ENCODE data around the gene COPG2.

The COPG2 gene

DNA sequence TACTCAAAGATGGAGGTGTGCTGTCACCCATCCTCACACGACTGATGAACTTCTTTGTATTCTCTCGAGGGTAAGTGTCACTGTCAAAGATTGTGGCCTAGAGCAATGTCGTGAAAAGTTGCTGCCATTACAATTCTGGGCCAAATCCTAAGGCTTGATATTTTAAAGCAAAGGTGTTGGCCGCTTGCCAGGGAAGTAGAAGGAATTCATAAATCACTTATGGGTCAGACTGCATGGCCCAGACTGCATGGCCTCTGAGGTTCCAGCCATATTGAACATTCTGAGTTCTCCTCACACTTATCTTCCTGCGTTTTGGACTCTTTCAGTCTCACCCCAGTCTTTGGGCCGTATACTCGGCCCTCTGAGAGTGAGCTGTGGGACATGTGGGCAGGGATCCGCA lies 168.1 kb downstream of the COPG2 start:
- DNase-seq (ENCODE audit: low read depth in 2 of 2), result no peak

DNA sequence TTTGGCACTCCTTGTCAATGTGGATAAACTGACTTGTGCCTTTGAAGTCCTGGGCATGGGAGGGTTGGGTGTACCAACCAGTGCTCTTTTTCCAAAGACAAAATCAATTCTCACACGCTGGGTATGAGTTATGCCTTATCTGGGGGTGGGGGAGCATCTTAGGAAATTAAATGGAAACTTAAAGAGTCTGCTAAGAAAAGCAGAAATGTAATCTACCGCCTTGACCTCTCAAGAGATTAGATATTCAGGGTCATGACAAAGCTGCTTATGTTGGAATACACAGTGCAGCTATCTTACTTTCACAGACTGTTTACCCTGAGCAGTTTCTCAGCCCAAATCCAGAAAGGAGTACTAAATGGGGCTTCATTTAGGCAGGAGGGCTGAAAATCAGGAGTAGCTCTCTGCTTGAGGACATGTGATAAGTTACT lies 174.1 kb downstream of the COPG2 start:
- DNase-seq (ENCODE audit: low read depth in 2 of 2), result no peak

DNA sequence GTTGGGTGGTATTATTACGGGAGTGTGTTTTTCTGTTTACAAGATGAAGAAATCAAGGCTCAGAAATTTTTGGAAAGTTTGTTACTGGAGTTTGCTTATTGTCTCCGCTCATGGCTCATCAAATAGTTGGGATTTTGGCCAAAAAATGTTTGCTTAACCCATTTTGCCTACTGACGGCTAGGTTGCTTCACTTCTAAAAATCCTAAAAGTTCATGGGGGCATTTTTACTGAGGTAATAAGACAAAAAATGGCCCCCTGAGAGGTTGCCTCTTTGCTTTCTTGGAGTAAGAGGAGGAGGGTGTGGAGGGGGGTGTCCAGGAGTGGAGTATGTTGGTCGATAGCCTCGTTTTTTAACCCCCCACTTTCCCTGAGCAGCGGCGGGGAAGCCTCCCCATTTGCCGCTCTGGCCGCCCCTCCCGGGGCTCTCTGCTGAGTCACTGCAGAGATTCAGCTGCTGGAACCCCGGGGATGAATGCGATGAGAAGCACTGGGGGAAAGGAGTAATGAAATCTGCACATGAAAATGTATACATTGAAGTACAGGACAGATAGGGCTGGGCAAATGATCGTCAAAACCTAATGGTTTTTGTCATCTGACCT lies 175.2 kb downstream of the COPG2 start:
- DNase-seq (ENCODE audit: low read depth in 2 of 2), result no peak

DNA sequence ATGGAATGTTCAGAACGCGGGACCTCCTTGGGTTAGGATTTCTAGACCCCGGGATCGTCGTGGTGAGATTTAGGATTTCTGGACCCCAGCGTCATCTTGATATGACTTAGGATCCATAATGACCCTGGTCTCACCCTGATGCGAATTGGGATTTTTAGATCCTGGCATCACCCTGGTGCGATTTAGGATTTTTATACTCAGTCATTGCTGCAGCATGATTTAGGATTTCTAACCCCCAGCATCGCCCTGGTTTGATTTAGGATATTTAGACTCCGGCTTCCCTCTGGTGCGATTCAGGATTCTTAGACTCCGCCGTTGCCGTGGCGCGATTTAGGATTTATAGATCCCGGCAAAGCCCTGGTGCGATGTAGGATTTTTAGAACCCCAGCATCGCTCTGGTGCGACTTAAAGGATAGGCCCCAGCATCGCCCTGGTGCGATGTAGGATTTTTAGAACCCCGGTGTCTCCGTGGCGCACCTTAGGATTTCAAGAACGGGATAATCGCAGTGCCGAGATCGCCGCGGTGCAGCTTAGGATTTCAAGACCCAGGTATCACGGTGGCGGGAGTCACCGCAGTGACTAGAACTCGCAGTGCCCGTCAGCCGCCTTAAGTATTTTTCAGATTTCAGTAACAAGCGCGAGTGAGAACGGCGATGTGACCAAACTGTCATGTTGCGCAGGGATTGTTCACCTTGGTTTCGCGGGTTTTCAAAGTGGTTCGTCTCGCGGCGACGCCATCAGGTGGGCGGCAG lies 175.8 kb downstream of the COPG2 start:
- DNase-seq (ENCODE audit: low read depth in 2 of 2), result no peak

DNA sequence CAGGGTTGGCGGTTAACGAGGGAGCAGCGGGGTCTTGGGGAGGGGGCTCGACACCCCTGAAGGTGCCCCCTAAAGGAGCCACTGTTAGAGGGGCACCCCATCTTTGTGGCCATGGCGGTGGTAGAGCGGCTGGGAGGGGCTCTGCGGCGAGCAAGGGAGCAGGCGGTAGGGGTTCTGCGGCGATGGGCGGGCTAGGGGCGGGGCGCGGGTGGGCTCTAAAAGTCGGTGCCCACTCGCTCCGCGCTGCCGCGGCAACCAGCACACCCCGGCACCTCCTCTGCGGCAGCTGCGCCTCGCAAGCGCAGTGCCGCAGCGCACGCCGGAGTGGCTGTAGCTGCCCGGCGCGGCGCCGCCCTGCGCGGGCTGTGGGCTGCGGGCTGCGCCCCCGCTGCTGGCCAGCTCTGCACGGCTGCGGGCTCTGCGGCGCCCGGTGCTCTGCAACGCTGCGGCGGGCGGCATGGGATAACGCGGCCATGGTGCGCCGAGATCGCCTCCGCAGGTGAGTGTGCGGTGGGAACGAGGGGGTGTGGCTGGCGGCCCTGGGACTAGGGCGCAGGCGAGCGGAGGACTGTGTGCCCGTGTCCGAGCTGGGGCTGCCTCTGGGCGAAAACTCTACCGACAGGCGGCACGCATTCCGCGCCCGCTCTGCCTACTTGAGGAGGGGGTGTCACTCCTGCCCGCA lies 176.6 kb downstream of the COPG2 start, which contains the start of gene MEST:
Gene MEST, plus strand, starts transcription at position 245 of the 682 bp plus-strand sequence. Its CDS starts 229 bp downstream, at position 474.
- no peak for DNase-seq (ENCODE audit: low read depth in 2 of 2)

DNA sequence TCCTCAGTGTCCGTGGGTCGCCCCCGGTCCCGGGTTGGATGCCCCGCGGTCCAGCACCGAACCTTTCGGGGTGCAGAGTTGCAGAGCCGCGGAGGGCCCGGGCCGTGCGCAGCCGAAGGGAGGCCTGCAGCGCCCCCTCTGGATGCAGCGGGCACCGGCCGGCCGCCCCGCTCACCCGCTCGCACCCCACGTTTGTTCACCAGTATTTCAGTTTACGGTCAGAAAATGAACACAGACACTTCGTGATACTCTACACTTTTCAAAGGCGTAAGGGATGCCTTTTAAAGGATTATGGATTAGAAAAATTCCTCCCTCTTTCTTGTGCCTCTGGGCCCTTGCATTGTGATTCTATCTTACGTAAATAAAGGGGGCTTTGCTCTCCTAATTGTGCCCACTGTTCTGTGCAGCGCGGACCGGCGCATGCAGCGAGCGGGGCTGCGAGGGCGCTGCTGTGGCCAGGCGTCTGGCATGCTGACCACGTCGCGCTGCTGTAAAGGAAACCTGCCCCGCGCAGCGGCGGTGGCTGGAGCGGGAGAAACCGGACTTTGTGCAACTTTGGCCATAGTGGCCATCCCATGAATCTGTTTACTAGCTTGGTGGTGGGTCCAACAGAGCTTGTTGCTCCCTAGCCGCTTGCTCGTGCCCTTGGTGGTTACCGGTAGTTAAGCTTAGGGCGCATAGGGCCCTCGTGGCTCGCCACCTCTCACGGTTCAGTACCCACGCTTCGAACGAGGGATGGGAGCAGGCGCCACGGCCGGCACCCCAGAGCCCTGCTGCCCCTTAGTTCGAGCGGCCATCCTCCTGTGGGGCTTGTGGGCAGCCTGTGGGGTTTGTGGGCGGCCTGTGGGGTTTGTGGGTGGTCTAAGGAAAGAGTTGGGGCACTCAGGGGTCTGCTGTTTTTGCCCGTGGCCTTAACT lies 177.4 kb downstream of the COPG2 start:
- DNase-seq (ENCODE audit: low read depth in 2 of 2), result no peak

DNA sequence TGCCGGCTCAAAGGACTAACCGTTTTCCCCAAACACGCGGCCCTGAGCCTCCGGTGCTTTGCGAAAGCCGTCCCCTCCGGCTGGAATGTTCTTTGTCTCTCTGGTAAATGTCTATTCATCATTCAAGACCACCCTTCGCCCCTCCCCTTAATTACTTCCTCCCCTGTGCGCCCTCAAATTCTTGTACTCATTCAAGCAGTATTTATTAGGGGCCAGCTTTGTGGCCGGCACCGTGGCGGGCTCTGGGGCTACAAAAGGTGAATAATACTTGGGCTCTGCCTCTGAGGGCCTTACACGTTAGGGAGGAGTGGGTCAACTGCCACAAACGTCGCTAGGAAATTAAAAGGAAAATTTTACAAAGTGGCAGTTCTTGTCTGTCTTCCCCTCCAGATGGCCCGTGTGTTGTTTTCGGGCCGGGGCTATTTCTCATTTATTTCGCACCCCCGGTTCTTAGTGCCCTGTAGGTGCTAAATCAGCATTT lies 178.2 kb downstream of the COPG2 start:
- DNase-seq (ENCODE audit: low read depth in 2 of 2), result no peak

DNA sequence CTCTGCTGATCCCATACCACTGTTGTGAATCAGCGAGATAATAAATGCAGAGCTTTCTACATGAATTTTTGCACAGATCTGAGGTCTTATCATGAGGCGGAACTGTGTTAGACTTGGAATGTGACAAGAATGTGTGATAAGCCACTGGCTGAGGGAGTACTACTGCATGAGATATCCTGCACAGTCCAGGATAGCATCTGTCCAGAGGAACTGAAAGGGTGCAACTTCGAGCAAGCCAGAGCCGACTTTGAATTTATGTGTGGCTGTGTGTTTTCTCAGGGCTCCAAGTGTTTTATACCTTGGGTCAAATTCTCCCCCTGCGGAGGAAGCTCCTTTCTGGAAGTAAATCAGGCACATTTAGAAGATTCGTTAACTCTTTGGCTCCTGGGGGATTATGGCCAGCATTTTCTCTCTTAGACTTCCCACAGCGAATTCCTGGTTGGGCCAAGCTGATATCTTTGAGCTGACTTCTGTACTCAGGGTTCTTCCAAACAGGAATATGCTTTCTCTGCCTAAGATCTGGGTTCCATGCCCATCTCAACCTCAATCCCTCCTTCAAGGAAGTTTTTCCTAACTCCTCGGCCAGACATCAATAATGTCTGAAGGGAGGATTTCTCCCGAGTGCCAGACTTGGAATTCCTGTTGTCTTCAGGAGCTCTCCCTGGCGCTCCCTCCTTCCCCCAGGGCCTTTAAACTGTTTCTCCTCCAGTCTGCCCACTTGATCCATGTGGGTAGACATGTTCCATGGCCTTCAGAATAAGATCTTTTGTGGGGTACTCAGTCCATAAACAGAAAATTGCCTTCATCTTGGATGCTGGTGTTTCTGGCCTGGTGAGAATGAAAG lies 179.2 kb downstream of the COPG2 start:
- DNase-seq (ENCODE audit: low read depth in 2 of 2), result peak; percentile 68 to 72

DNA sequence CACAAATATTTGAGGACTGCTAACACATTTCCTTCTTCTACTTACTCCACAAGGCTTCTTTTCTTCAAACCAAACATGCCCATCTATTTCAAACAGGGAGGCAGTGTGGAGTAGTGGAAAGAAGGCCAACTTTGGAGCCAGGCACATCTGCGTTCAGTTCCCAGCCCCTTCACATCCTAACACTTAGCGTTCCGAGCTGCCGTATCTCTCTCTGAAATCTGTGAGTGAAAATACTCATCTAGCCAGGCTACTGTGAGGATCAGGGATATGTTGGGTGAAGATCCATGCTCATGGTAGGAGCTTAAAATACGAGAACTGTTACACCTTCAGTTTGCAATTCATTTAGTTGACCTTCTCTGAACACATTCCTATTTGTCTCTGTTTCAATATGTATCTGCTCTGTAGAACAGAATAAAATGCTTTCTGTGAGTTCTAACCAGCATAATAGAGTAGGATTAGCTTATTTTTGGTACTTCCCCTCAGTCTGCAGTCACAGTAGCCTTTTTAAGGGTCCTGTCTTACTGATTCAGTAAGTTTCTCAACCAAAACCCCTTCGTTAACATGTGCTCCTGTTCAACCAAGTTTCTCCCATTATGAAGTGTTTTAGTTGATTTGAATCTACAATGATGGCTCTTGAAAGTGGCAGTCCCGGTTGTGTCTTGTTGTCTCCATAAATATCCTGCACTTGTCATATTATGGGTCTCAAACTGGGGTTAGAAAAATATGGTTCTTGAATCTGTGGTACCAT lies 180.0 kb downstream of the COPG2 start:
- no peak for DNase-seq (ENCODE audit: low read depth in 2 of 2)

DNA sequence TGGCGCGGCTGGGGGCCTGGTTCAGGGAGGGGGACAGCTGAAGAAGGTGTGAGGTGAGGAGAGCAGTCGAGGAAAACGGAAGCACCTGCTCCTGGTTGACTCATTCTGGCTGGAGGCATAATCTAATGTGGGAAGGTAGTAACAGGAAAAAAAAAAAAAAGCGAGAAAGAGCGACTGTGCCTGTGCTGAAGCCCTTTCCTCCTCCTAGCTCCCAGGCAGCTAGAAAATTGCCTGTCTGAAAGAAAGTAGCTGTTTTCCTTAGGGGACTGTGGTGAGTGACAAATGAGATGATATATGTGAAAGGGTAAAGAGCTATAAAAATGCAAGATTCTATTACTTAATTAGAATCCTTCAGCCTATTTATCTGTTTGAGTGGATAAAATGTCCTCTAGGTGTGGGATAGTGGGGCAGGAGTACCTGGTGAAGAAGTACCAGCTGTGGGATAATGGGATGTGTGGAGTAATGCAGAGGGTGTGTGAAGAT lies 181.6 kb downstream of the COPG2 start:
- DNase-seq (ENCODE audit: low read depth in 2 of 2), result no peak

DNA sequence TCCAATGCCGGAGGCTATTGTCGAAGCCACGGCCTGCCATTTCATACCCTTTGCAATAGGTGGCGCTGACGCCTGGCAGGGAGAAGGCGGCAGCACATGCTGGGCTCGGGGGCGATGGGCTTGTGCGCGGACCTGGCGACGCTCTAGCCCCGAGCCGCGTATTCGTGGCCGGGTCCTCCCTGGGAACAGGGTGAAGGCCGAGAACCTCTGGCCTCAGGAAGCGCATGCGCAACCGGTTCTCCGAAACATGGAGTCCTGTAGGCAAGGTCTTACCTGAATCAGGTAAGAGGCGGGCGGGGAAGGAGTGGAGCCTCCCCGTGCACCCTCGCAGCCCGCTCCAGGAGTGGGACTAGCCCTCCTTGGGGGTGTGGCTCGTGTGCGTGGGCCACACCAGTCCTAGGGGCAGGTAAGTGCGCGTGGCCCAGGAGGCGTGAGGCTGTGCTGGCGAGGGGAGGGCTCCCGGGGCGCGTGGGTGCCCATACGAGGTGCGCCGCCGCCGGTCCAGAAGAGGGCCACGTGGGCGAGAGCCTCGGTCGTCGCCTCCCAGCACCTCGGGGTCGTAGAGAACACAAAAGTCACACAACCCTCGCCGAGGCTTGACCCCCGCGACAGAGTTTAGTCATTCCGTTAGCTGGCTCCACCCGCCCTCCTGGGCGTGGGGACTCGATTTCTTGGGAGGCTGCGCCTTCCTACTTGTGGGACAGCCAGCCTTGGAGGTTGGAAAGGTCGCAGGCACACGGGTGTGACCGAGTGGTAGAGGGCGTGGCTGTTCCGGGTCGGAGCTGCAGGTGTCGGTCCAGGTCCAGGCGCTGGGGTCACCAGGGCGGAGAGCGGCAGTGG lies 182.2 kb downstream of the COPG2 start:
- DNase-seq (ENCODE audit: low read depth in 2 of 2), result no peak

DNA sequence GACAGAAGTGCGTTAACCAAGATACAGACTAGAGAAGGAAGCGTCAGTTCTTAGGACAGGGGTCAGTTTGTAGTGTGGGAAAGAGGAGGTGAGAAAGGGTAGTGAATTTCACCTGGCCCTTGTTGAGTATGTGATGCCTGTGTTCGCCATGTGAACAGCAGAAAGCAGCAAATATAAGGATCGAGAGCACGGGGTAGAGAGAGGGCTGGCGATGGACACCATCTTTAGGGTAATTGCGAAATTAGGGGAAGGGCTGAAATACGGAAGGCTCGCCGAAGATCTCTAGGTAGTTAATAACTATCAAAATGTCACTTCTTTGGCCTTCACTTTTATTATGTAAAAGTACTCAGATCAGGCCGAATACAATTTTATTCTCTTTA lies 182.8 kb downstream of the COPG2 start:
- DNase-seq (ENCODE audit: low read depth in 2 of 2), result no peak

DNA sequence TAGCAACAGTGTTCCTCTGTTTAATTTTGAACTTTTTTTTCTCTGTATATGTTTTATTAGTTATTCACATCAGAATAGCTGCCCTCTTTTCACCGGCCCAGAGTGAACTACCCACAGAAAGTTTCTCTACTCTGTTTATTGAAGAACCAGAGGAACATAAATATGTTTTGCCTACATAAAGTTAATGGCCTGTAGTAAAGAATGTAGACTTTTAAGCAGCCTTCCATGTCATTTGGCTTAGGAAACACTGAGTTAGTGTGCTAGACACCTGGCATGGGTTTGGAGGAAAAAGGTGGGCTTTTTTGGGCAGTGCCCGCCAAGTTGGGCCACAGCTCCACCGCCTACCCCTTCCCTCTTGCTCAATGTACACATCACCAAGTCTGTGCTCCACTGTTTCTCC lies 185.5 kb downstream of the COPG2 start:
- no peak for DNase-seq (ENCODE audit: low read depth in 2 of 2)

DNA sequence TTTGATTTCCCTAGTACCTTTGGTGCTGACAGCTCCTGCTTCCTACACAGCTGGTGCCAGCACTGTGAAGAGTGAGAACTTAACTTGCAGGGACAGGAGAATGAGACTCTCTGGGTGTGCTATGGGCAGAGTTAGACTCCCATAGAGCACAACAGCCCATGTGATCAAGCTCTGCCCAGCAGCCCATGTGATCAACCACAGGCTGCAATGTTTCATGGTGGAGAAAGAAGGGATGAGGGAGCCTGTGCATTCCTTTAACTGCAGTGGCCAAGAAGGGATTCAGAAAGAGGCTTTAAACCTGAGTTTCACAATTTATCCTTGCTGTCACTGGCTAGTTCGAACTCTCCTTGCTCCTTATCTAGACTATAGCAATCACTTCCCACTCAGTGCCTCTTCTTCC lies 186.7 kb downstream of the COPG2 start:
- no peak for DNase-seq (ENCODE audit: low read depth in 2 of 2)

DNA sequence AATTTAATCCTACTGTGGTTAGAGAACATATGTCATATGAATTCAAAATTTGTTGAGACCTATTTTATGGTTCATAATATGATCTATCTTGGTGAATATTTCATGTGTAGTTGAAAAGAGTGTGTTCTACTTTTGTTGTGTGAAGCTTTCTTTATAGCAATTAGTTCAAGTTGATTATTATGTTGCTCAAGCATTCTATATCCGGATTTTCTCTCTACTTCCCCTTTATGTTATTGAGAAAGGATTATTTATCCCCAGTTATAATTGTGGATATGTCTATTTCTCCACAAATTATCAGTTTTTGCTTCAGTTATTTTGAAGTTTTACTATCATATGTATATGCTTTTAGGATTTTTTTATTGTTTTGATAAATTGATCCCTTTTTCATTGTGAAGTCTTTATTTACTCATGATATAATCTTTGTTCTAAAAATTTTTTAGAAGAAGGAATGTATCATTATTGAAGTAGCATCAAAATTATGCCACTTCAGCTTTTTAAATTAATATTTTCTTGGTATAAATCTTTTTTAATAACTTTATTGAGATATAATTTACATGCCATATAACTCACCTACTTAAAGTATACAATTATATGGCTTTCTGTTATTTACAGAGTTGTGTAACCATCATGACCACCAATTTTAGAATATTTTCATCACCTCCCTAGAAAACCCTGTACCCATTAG lies 188.7 kb downstream of the COPG2 start:
- DNase-seq (ENCODE audit: low read depth in 2 of 2), result no peak

DNA sequence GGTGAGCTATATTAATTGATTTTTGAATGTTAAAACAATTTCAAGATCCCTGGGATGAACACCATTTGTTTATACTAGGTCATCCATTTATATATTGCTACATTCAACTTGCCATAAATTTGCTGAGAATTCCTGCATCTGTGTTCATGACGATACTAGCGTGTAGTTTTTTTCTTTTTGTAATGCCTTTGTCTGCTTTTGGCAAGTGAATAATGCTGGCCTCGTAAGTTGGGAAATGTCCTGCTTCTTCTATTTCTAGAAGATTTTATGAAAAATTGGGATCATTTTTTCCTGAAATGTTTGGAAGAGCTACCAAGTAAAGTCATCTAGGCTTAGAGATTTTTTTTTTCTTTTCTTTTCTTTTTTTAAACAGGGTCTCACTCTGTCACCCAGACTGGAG lies 189.6 kb downstream of the COPG2 start:
- DNase-seq (ENCODE audit: low read depth in 2 of 2), result no peak

DNA sequence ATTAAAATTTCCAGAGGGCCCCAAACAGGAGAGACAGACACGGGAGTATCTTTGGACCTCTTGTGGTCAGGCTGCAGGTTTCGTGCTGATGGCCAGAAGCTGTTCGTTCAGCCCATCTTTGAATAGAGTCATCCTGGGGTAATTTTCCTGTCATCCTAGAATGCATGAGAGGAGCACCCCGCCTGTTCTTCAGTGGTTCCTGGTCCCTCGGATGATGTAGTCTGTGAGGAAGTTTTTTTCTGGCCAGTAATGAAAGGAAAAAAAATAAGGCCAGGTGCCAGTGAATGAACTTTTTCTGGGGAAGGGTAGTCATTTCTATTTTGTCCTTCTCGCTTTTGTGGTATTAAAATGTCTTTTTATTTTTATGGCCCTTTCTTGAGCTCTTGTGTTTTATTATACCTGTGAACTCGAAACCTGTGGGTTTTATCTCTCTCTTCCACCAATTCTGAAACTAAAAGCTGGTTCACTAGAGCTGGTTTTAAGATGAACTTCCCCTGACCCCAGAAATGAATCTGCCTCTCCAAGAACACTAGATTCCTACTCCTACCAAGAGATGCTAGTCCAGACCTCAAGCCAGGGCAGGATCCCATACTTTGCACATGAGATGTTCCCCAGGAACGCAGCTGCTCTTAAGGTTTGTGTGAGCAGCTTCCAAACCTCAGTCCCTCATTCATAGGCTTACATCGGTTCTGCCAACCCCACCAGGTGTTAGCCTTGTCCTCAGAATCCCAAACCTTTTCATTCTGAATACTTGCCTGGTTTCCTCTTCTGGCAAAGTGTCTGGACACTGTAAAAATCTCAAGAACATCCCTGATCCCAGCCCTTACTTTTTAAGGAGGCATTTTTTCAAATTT lies 192.0 kb downstream of the COPG2 start:
- no peak for DNase-seq (ENCODE audit: low read depth in 2 of 2)

Measured in fibroblast of skin of left biceps (primary cell).